SH-SY5Y (cell line): ENCODE data around the gene CPPED1.

Experiments used
- GATA2 ChIP-seq: IDR thresholded peaks from 2 replicates; pipeline ENCODE4 v1.6.1; 2011; ENCODE audit warnings: mild to moderate bottlenecking, low read depth, low read length
- GATA3 ChIP-seq: IDR thresholded peaks from 2 replicates; pipeline ENCODE4 v1.6.1; 2011; ENCODE audit warnings: low read depth, mild to moderate bottlenecking, low read length, moderate library complexity

DNA sequence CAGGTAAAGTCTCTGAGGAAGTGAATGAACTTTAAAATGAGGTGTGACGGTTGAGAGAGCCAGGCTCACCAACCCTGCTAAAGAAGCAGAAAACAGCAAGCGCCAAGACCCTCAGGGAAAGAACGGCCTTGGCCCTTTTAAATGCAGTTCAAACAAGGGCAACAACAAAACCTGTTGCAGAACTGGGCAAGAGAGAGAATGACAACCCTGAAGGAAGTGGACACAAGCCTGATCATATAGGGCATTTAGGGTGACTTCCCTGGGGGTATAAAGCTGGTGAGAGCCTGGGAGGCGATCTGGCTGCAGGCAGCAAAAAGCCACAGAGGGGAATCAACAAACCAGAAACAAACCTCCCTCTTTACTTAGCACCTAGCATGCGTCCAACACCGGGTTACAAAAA lies 1.0 kb downstream of the CPPED1 start:
- TF ChIP-seq GATA2 (no peak), GATA3 (no peak)
